Activated CD4-positive, alpha-beta T cell treated with anti-CD3 and anti-CD28 coated beads, Interleukin-2, amount 50 U/mL, for 1 hour (primary cell): Measurements from ENCODE around the gene IZUMO4.
"Not testable (repeated sequence)": the region's sequence is repeated elsewhere in the genome, so short reads cannot be mapped to it uniquely, and the experiment has no call there.

Source experiments
- DNase-seq: peaks from one replicate; pipeline ENCODE4 v3.0.0-alpha.2; 2020

IZUMO4 gene

DNA sequence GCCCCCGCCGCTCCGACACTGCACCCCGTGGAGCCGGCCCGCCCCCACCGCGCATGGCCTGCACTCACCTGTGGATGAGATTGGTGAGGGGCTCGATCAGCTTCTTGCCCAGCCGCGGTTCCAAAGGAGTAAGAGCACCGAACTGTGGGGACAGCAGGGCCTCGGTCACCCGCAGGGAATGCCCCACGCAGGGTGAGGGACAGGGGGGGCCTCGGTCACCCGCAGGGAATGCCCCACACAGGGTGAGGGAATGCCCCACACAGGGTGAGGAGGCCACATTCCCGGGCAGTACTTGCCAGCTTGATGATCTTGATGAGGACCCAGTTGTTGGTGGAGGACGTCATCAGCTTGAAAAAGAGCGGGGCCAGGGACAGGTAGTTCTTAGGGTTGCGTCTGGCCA, 32.3 kb downstream of the IZUMO4 start:
- no peak for DNase-seq

- DNase-seq: no peak
These were observed 32.8 kb downstream of the IZUMO4 start for GRCh38 chr19:2129486-2129885.

GRCh38 chr19:2129892-2130770, 33.4 kb downstream of the IZUMO4 start:
- DNase-seq: no peak

- DNase-seq: not testable (repeated sequence)
These were observed 34.6 kb downstream of the IZUMO4 start for GRCh38 chr19:2131012-2131975.

GRCh38 chr19:2132191-2132590, 35.5 kb downstream of the IZUMO4 start:
- DNase-seq: no peak

- no peak for DNase-seq
These were observed 36.2 kb downstream of the IZUMO4 start for GRCh38 chr19:2132731-2133490.

DNA sequence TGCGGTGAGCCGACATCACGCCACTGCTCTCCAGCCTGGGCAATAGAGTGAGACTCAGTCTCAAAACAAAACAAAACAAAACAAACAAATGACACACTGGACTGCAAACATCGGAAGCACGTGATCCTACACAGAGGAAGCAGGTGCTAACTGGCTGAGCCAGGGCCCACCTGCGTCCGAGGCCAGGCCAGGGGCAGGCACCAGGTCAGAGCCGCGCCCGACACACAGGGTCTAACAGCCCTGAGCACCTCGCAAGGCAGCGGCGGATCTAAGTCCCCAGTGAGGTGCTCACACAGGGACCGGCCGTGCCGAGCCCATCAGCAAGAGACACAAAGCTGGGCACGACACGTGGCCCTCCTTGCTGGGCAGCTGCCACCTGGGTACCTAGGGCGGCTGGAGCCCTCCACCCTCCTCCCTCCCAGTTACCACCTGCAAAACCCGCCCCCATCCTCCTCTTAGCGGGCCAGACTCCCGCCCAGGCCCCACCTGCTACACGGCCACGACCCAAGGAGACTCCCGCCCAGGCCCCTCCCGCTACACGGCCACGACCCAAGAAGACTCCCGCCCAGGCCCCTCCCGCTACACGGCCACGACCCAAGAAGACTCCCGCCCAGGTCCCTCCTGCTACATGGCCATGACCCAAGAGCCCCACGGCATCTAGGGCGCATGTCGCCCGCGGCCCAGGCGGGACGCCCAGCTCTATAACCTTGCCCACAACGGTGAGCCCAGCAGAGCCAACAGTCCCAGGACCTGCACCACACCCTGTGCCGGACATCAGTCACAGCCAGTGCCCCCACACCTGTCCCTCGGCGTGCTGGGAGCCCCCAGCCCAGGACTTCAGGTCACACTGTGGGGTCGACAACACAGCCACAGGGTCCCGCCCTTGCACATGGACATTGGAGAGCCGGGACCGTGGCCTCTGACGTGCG, 39.0 kb downstream of the IZUMO4 start:
- DNase-seq: no peak

- DNase-seq: no peak
These were observed 40.1 kb downstream of the IZUMO4 start for GRCh38 chr19:2136796-2137195.

- DNase-seq: no peak
These were observed 41.5 kb downstream of the IZUMO4 start for GRCh38 chr19:2138061-2138728.

GRCh38 chr19:2139385-2140137, 42.8 kb downstream of the IZUMO4 start:
- no peak for DNase-seq

DNA sequence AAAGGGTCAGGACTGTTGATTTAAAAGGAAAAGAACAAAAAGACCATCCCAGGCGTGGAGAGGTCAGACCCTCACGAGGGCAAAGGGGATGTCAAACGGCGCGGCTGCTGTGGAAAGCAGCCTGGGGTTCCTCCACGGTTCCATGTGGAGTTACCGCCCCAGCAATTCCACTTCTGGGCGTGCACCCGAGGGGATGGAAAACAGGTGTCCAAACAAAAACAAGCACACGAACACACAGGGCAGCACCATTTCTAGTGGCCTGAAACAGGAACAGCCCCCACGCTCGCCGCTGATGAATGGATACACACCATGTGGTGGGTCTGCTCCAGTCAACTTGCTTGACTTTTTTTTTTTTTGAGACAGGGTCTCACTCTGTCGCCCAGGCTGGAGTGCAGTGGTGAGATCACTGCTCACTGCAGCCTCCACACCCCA, 43.4 kb downstream of the IZUMO4 start:
- DNase-seq: no peak

DNA sequence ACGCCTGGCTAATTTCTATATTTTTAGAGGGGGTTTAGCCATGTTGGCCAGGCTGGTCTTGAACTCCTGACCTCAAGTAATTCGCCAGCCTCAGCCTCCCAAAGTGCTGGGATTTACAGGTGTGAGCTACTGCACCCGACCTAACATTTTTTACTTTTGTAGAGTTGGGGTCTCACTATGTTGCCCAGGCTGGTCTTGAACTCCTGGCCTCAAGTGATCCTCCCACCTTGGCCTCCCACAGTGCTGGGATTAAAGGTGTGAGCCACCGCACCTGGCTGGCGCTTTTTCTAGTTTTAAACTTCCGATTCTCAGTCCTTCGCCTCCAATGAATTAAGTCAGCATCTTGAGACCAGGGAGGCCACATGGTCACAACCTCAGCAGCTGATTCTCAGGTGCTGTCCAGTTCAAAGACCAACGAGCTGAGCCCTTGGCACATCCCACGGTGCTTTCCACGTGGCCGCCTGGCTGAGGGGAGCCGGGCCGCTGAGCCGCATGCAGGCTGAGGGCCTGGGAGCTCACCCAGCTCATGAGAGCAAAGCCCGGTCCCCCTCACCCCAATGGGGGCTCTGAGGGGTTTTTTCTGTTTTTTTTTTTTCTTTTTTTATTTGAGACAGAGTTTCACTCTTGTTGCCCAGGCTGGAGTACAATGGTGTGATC, 45.6 kb downstream of the IZUMO4 start:
- DNase-seq: no peak

- DNase-seq: no peak
These were observed 47.5 kb downstream of the IZUMO4 start for GRCh38 chr19:2144190-2144589.

DNA sequence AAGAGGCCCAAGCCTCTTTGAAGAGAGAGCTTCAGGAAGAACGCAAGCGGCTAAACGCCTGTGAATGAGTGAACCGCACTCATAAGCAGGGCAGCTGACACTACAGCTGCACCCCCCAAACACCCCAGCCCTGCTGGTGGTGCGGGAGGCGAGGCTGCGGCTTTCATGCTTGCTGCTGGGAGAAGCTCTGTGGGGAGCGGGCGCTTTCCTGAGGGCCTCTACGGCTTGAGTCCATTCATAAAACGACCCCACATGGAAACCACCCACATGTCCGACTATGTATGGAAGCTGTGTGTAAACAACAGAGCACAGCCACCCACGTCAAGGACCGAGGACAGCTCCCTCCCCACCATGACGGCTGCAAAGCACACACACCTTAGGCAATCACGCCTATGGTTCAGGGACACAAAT, 49.1 kb downstream of the IZUMO4 start:
- DNase-seq: no peak

GRCh38 chr19:2148482-2149135, 51.9 kb downstream of the IZUMO4 start:
- DNase-seq: peak; percentile 26
